Thyroid gland (tissue), 4 donors: ENCODE data around the gene C14orf93.

Source experiments
- POLR2A ChIP-seq, 2 donors: fragments of 450-650 bp; IDR thresholded peaks; one replicate each; pipeline ENCODE4 v1.6.1; 2017; ENCODE audit warnings: antibody characterized with exemption in 2 of 2, mild to moderate bottlenecking in 2 of 2, moderate library complexity in 1 of 2
- TF ChIP-seq, protein P1 (sequence below), 6 experiments: fragments of 200-600 bp in 3 of 6; fragments of 450-650 bp in 3 of 6; sonication (generic) in 3 of 6; IDR thresholded peaks; one replicate each; pipeline ENCODE4 v1.5.1; 2016 to 2019; ENCODE audit warnings: antibody characterized with exemption in 6 of 6, mild to moderate bottlenecking in 2 of 6, inconsistent platforms in 1 of 6, moderate library complexity in 1 of 6

DNA sequence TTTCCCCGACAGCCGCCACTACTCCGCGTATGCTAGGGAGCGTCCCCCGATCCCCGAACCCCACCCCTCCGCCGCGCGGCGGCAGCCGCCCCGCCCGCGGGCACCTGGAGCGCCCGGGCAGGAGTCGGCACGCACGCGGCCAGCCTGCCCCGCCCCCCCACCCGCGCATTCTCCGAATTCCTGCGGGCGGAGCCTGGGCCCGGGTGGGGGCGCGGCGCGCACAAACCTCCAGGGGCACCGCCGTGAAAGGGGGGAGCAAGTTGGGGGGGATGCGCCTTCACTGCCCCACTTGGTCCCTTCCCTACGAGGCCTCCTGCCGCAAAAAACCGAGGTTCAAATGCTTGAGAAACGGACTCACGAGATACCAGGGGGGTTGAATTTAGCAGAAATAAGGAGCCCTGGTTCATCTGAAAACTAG lies 29.3 kb downstream of the C14orf93 start:
- TF ChIP-seq, protein P1, sequence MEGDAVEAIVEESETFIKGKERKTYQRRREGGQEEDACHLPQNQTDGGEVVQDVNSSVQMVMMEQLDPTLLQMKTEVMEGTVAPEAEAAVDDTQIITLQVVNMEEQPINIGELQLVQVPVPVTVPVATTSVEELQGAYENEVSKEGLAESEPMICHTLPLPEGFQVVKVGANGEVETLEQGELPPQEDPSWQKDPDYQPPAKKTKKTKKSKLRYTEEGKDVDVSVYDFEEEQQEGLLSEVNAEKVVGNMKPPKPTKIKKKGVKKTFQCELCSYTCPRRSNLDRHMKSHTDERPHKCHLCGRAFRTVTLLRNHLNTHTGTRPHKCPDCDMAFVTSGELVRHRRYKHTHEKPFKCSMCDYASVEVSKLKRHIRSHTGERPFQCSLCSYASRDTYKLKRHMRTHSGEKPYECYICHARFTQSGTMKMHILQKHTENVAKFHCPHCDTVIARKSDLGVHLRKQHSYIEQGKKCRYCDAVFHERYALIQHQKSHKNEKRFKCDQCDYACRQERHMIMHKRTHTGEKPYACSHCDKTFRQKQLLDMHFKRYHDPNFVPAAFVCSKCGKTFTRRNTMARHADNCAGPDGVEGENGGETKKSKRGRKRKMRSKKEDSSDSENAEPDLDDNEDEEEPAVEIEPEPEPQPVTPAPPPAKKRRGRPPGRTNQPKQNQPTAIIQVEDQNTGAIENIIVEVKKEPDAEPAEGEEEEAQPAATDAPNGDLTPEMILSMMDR (IDR thresholded peaks at IDR 0.05), result no peak
- TF ChIP-seq POLR2A (IDR thresholded peaks at IDR 0.05), result peak; percentile 33 to 65
